Neural cell (in vitro differentiated cells): ENCODE data around the gene PDE8B. TPM values are rescaled to one million over a fixed set of nuclear protein-coding genes. Genes with fewer than 3 reads are reported as not detected.

Experiments used
- H2AFZ ChIP-seq: fragments of 200-600, 300-800 bp; sonication (generic), shearing (Covaris generic); 2 replicates; pipeline ENCODE4 v1.6.0; 2014; ENCODE audit warnings: low read depth, mild to moderate bottlenecking, antibody characterized with exemption, low read length, moderate library complexity
- H3F3A ChIP-seq: fragments of 200-600 bp; shearing (Covaris generic); 2 replicates; pipeline ENCODE4 v1.6.1; 2016; ENCODE audit warnings: mild to moderate bottlenecking, moderate library complexity, mixed read lengths, antibody characterized with exemption, low read length; ENCODE audit not compliant: insufficient read depth, poor library complexity, severe bottlenecking
- H3K27ac ChIP-seq: fragments of 200-600, 300-800 bp; sonication (generic), shearing (Covaris generic); 2 replicates; pipeline ENCODE4 v1.5.1; 2014; ENCODE audit warnings: mild to moderate bottlenecking, low read length, moderate library complexity
- H3K27me3 ChIP-seq: fragments of 300-800, 200-600 bp; sonication (generic), shearing (Covaris generic); 2 replicates; pipeline ENCODE4 v1.6.0; 2014; ENCODE audit warnings: mild to moderate bottlenecking, low read depth, low read length, moderate library complexity; ENCODE audit not compliant: insufficient read depth
- H3K36me3 ChIP-seq: fragments of 300-800, 200-600 bp; sonication (generic), shearing (Covaris generic); 2 replicates; pipeline ENCODE4 v1.5.1; 2014; ENCODE audit warnings: mild to moderate bottlenecking, antibody characterized with exemption, low read length, moderate library complexity; ENCODE audit not compliant: insufficient read depth
- H3K4me2 ChIP-seq: fragments of 300-800, 200-600 bp; sonication (generic), shearing (Covaris generic); 2 replicates; pipeline ENCODE4 v1.6.0; 2014; ENCODE audit warnings: mild to moderate bottlenecking, low read length
- H3K4me3 ChIP-seq: fragments of 300-800, 200-600 bp; sonication (generic), shearing (Covaris generic); 2 replicates; pipeline ENCODE4 v1.5.1; 2014; ENCODE audit warnings: mild to moderate bottlenecking, low read length, moderate library complexity
- H3K79me2 ChIP-seq: fragments of 200-600 bp; shearing (Covaris generic); replicated peaks from 2 replicates; pipeline ENCODE4 v1.6.0; 2014; ENCODE audit warnings: mild to moderate bottlenecking, low read length, moderate library complexity; ENCODE audit not compliant: insufficient read depth
- H3K9ac ChIP-seq: fragments of 300-800, 200-600 bp; sonication (generic), shearing (Covaris generic); 2 replicates; pipeline ENCODE4 v1.6.1; 2016; ENCODE audit warnings: mild to moderate bottlenecking, low read length, mixed read lengths
- H3K9me2 ChIP-seq: fragments of 200-600 bp; shearing (Covaris generic); 2 replicates; pipeline ENCODE4 v1.6.1; 2016; ENCODE audit warnings: mild to moderate bottlenecking, low read length, mixed read lengths; ENCODE audit not compliant: insufficient read depth
- H3K9me3 ChIP-seq: fragments of 200-600, 300-800 bp; sonication (generic), shearing (Covaris generic); 2 replicates; pipeline ENCODE4 v1.6.1; 2016; ENCODE audit warnings: mild to moderate bottlenecking, mixed run types, low read length, moderate library complexity, mixed read lengths
- H4K20me1 ChIP-seq: fragments of 200-600 bp; shearing (Covaris generic); 2 replicates; pipeline ENCODE4 v1.6.1; 2016; ENCODE audit warnings: mild to moderate bottlenecking, mixed run types; ENCODE audit not compliant: insufficient read depth
- EP300 ChIP-seq: fragments of 450-650 bp; conservative IDR thresholded peaks from 2 replicates; pipeline ENCODE4 v1.6.1; 2014; ENCODE audit warnings: antibody characterized with exemption, mild to moderate bottlenecking, moderate library complexity; ENCODE audit not compliant: poor library complexity, severe bottlenecking
- EZH2 ChIP-seq: fragments of 200-600, 300-800 bp; shearing (Covaris generic), sonication (generic); IDR thresholded peaks from 2 replicates; pipeline ENCODE4 v1.6.1; 2014; ENCODE audit warnings: antibody characterized with exemption, low read length, borderline replicate concordance, mild to moderate bottlenecking; ENCODE audit not compliant: insufficient read depth, poor library complexity, severe bottlenecking
- MXI1 ChIP-seq: fragments of 450-650 bp; conservative IDR thresholded peaks from 2 replicates; pipeline ENCODE4 v1.6.1; 2014; ENCODE audit warnings: antibody characterized with exemption, mild to moderate bottlenecking; ENCODE audit not compliant: poor library complexity, severe bottlenecking
- POLR2AphosphoS5 ChIP-seq: IDR thresholded peaks from 2 replicates; pipeline ENCODE4 v1.6.1; 2012
- RAD21 ChIP-seq: fragments of 450-650 bp; conservative IDR thresholded peaks from 2 replicates; pipeline ENCODE4 v1.6.1; 2014; ENCODE audit warnings: antibody characterized with exemption, mild to moderate bottlenecking, moderate library complexity
- REST ChIP-seq: IDR thresholded peaks from 2 replicates; pipeline ENCODE4 v1.6.1; 2012; ENCODE audit warnings: borderline replicate concordance
- SMC3 ChIP-seq: fragments of 450-650 bp; conservative IDR thresholded peaks from 2 replicates; pipeline ENCODE4 v1.6.1; 2014; ENCODE audit warnings: antibody characterized with exemption, mild to moderate bottlenecking, moderate library complexity; ENCODE audit not compliant: poor library complexity
- TAF1 ChIP-seq: IDR thresholded peaks from 2 replicates; pipeline ENCODE4 v1.6.1; 2012; ENCODE audit warnings: low read depth
- polyA plus RNA-seq: library from polyadenylated mRNA; depleted of rRNA; stranded (reverse); fragments of >200 nt; gene quantifications from 2 replicates; pipeline ENCODE4 v1.2.3, GENCODE V29; 2014
- TF ChIP-seq, protein P1 (sequence below): fragments of 450-650 bp; IDR thresholded peaks from 2 replicates; pipeline ENCODE4 v1.5.1; 2014; ENCODE audit warnings: antibody characterized with exemption, mild to moderate bottlenecking, moderate library complexity; ENCODE audit not compliant: poor library complexity, severe bottlenecking

Gene PDE8B
- polyA plus RNA-seq, 1 donor from 2014 or later, result 0.22 TPM

DNA sequence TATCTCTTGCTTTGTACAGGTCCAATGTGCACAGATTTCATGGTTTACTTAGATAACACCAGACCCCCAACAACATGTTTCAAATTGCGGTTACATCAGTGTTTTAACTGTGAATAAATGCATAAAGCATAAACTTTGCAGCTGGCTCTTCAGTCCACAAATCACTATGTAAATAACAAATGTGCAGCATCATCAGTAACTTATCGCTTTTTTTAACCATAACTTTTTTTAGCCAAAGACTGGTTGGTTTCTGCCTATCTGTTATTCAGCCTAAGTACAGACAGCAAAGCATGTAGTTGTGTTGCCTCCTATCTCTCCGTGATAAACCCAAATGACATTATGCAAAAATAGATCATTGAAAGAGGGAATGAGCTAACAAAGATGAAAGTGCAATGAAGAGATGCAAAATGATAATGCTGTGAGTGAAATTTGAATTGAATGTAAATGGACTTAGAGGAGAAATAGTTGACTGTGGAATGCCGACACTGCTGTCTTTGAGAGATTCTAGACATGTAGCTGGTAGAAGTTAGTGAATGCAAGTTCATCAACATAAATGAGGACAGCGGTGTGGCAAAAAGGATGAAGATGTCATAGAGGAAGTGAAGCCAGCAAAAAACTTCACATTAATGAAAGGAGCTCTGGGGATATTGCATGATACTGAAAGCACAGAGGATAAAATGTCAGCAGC lies 108.8 kb downstream of the PDE8B start:
- H3K9me3 ChIP-seq, result no peaks in the 10 kb centered on the region
- H3K27me3 ChIP-seq, result no peaks in the 10 kb centered on the region
- H3F3A ChIP-seq, result no peaks in the 10 kb centered on the region
- no peaks in the 10 kb centered on the region for H3K36me3 ChIP-seq
- H2AFZ ChIP-seq, result no peak overlapping the region
- no peak overlapping the region for H3K4me2 ChIP-seq
- no peaks in the 10 kb centered on the region for H4K20me1 ChIP-seq
- no peak overlapping the region for H3K9ac ChIP-seq
- H3K79me2 ChIP-seq, result no peaks in the 10 kb centered on the region
- H3K9me2 ChIP-seq, result no peaks in the 10 kb centered on the region
- H3K4me3 ChIP-seq, result no peak overlapping the region
- TF ChIP-seq TAF1 (no peak), SMC3 (no peak), EZH2 (no peak), POLR2AphosphoS5 (no peak), MXI1 (no peak), RAD21 (no peak), EP300 (no peak), REST (no peak)
- TF ChIP-seq, protein P1, sequence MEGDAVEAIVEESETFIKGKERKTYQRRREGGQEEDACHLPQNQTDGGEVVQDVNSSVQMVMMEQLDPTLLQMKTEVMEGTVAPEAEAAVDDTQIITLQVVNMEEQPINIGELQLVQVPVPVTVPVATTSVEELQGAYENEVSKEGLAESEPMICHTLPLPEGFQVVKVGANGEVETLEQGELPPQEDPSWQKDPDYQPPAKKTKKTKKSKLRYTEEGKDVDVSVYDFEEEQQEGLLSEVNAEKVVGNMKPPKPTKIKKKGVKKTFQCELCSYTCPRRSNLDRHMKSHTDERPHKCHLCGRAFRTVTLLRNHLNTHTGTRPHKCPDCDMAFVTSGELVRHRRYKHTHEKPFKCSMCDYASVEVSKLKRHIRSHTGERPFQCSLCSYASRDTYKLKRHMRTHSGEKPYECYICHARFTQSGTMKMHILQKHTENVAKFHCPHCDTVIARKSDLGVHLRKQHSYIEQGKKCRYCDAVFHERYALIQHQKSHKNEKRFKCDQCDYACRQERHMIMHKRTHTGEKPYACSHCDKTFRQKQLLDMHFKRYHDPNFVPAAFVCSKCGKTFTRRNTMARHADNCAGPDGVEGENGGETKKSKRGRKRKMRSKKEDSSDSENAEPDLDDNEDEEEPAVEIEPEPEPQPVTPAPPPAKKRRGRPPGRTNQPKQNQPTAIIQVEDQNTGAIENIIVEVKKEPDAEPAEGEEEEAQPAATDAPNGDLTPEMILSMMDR, result no peak
- H3K27ac ChIP-seq, result no peak overlapping the region

DNA sequence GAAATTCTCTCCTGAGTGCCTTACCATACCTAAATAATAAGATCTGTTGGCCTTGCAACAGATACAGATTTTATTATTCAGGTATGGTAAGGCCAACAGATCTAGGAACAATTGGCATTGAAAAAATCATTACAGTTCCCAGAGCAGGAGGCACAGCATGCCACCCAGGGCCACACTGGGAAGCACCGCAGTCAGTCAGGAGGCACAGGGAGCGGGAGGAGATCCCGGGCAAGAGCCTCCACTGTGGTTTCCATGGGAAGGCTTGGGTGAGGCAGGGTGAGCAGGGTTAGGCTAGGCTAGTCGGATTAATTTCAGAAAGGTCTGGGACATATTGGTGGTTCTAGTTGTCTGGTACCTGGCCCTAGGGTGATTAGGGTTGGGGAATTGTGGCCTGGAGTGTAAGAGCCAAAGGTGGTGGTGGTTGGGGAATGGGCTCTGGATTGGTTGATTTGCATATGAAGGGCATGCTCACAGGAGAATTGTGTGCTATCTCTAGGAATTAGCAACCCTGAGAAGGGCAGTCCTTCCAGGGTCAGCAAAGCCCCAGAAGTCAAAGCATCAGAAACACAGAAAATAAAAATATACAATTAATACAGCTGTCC lies 111.4 kb downstream of the PDE8B start:
- H3K27ac ChIP-seq, result no peak overlapping the region
- no peaks in the 10 kb centered on the region for H4K20me1 ChIP-seq
- H3K4me3 ChIP-seq, result no peak overlapping the region
- H3K36me3 ChIP-seq, result no peaks in the 10 kb centered on the region
- no peaks in the 10 kb centered on the region for H3K9me3 ChIP-seq
- no peaks in the 10 kb centered on the region for H3F3A ChIP-seq
- no peaks in the 10 kb centered on the region for H3K79me2 ChIP-seq
- no peak for TF ChIP-seq RAD21
- TF ChIP-seq, protein P1, result no peak
- no peak for TF ChIP-seq EP300
- TF ChIP-seq EZH2, result no peak
- no peak for TF ChIP-seq POLR2AphosphoS5
- no peak for TF ChIP-seq TAF1
- TF ChIP-seq MXI1, result no peak
- no peak for TF ChIP-seq SMC3
- no peak for TF ChIP-seq REST
- no peak overlapping the region for H3K4me2 ChIP-seq
- no peak overlapping the region for H2AFZ ChIP-seq
- no peak overlapping the region for H3K9ac ChIP-seq
- H3K9me2 ChIP-seq, result no peaks in the 10 kb centered on the region
- no peaks in the 10 kb centered on the region for H3K27me3 ChIP-seq
